GM12891 (cell line): ENCODE data around the gene L3MBTL3.
A peak's percentile ranks its signal among the peaks of the same experiment; 100 is the strongest.

Experiments used
- DNase-seq: peaks from one replicate; pipeline ENCODE4 v3.0.0; 2011; ENCODE audit warnings: low spot score; ENCODE audit not compliant: insufficient read length
- FAIRE-seq: peaks from 2 replicates; lab custom pipeline; 2011; peaks lifted over from hg19 to GRCh38; lab: Jason Lieb, UNC
- PAX5 ChIP-seq: IDR thresholded peaks from 2 replicates; pipeline ENCODE4 v1.6.1; 2011; ENCODE audit warnings: low read length, moderate library complexity, mild to moderate bottlenecking; ENCODE audit not compliant: insufficient read depth, severe bottlenecking
- POLR2A ChIP-seq: IDR thresholded peaks from 2 replicates; pipeline ENCODE4 v1.6.1; 2011; ENCODE audit warnings: low read depth, low read length, control low read depth
- POLR2AphosphoS5 ChIP-seq: IDR thresholded peaks from 2 replicates; pipeline ENCODE4 v1.6.1; 2011; ENCODE audit warnings: low read depth, low read length, control low read depth
- POU2F2 ChIP-seq: IDR thresholded peaks from 2 replicates; pipeline ENCODE4 v1.6.1; 2011; ENCODE audit warnings: low read depth, mild to moderate bottlenecking, control low read depth, low read length, moderate library complexity
- SPI1 ChIP-seq: IDR thresholded peaks from 2 replicates; pipeline ENCODE4 v1.6.1; 2011; ENCODE audit warnings: low read depth, low read length, control low read depth
- TAF1 ChIP-seq: IDR thresholded peaks from 2 replicates; pipeline ENCODE4 v1.6.1; 2011; ENCODE audit warnings: low read depth, low read length, control low read depth

Gene L3MBTL3

DNA sequence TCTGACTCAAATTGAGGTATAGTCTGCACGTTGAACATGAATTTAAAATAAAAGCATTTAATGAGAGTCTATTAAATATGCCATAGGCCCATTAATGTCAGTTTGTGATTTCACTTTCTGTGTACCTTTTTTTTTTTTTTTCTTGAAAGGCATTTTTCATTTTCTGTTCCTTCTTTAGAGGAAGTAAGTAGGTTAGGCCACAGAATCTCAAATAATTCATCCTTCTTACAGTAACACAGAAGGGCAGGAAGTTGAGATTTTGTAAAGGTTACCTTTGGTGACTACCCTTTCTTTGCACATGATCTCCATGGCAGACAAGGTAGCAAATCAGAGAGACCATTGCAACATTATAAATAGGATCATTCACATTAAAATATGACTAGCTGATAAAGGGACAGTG is 9.6 kb downstream of the L3MBTL3 start:
- FAIRE-seq, result peak; percentile 63
- DNase-seq, result peak; percentile 11
- TF ChIP-seq SPI1, result no peak; the same call in 1 of the 2 replicates
- TF ChIP-seq POU2F2, result no peak
- TF ChIP-seq POLR2AphosphoS5, result no peak
- no peak for TF ChIP-seq TAF1

DNA sequence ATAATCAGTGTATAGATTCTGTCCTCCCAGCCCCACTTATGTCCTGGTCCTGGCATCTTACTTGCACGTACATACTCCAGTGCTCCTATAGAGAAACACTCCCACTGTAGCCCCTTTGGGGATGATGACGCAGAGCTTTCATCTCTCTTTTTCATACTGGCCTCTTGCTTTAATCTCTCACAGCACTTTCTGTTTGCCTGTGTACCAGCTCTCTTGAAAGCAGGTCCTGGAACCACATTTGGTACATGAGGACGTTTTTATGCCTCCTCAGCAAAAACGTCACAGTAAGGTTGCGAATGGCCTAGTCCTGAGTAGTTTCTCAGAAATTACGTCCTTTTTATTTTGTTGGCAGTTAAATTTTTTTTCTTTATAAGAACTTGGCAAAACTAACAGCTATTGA is 10.8 kb downstream of the L3MBTL3 start:
- TF ChIP-seq TAF1 (no peak), POLR2A (no peak), POLR2AphosphoS5 (no peak), SPI1 (no peak), POU2F2 (no peak), PAX5 (no peak)
- FAIRE-seq (no peak), DNase-seq (no peak)

DNA sequence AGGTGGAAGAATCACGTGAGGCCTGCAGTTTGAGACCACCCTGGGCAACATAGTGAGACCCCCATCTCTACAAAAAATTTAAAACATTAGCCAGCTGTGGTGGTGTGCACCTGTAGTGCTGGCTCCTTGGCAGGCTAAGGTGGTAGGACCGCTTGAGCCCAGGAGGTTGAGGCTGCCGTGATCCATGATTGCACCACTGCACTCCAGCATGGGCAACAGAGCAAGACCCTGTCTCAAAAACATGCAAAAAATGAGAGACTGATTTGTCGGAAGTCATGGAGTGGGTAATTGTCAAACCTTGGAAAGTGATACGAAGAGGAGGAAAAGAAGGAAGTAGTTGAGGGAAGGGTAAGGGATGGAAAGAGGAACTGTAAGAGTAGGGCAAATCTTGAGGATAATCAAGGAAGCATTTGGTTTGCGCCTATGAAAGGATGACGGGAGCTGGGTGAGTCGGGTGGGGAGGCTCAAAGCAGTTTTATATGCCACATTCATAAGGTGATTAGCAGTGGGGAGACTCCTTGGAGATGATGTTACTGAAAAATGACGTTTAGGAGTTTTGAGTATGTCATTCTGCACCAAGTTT is 14.5 kb downstream of the L3MBTL3 start:
- TF ChIP-seq TAF1 (no peak), POU2F2 (no peak), POLR2A (no peak), PAX5 (no peak), POLR2AphosphoS5 (no peak), SPI1 (0 out of 2 replicates have a peak, but pooled peaks have one; percentile 3)
- DNase-seq (no peak), FAIRE-seq (no peak)

DNA sequence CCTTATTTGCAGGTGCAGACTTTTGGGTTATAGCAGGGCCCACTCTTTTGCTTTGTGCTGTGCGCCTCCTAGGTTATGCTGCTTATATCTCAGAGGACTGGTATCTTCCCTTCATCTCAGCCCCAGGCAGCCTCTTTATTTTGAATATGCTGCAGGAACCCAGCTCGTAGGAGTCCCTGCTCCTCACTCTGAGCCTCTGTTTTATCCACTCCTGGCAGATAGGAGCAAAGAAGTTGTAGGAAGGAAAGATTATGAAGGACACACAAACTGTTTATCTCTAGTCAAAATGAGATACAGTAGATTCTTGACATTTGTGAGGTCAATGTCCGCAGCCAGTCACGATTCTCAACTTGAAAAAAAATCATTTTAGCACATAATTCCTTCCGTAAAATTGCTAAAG is 15.6 kb downstream of the L3MBTL3 start:
- TF ChIP-seq POLR2A, result no peak
- TF ChIP-seq PAX5, result no peak
- no peak for TF ChIP-seq POU2F2
- TF ChIP-seq POLR2AphosphoS5, result no peak
- no peak for TF ChIP-seq SPI1
- TF ChIP-seq TAF1, result no peak
- no peak for DNase-seq
- FAIRE-seq, result no peak

DNA sequence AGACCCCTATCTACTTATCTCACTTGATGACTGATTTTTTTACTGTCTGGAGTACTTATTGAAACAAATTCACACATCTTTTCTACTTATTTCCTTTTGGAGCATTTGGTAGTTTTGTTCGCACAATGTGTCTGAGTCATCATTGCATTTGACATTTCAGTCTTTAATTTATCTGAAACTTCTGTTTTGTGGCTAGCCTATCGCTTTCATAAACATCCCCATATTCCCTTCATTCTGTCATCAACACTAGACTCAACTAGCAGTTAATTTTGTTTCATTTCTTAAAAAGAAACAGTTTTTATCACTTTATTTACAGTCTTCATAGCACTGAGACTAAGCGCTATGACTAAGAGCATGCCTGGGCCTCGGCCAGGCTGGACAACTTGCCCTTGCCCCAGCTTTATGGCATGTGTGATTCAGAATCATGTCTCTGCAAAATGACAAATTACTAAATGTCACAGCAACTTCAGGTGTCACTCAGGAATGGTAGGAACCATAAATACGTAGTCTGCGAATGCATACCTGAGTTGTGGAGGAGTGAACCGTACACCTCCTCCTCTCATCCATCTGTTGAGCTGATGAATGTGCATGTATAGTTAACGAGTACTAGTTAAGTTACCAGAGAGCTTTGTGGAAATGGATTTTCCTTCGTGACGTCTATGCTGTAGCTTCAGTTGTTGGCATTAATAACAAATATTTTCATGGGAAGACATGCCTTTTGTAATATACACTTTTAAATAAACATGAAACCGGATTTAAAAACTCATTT is 16.2 kb downstream of the L3MBTL3 start:
- FAIRE-seq, result peak; percentile 54
- no peak for DNase-seq
- no peak for TF ChIP-seq POLR2A
- TF ChIP-seq PAX5, result no peak
- no peak for TF ChIP-seq TAF1
- no peak for TF ChIP-seq POU2F2
- no peak for TF ChIP-seq POLR2AphosphoS5
- no peak for TF ChIP-seq SPI1

DNA sequence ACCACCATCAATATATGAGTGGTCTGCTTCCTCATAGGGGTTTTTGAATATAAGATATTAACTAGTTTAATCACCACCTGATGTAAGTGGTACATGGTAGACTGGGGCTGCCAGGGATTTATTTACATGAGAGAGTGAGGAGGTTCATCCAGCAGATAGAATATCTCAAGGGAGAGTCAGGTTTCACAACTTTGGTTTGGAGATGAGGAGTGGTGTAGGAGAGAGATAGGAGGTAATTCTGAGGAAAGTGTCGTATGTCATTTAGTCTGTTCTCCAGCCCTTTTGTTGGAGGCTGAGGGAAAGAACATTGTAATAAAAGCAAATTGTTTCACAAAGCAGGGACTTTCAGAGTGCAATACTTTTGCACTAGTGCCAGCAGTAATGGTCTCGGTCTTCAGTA is 16.8 kb downstream of the L3MBTL3 start:
- DNase-seq (no peak), FAIRE-seq (no peak)
- TF ChIP-seq POLR2AphosphoS5 (no peak), PAX5 (no peak), POU2F2 (no peak), TAF1 (no peak), POLR2A (no peak)

DNA sequence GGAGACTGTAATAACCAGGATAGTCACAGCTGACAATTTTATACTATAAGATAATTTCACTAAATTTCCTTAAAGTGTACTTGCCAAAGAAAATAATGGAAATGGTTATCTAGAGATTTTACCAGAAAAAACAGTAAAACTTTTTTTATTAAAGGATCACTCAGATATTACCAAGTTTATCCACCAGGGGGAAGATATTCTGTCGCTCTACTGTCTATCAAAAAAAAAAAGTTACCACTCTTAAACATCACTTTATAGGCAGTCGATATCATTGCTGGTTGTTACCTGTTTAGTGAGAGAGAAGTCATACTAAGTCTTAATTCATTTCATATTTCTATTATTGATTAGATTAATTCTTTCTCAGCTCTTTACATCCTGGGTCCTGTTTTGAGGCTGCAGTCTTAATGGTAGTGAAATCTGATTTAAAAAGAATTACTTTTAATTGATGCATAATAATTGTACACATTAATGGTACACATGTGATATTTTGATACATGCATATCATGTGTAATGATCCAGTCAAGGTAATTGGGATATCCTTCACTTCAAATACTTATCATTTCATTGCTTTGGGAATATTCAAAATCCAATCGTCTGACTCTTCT is 18.9 kb downstream of the L3MBTL3 start:
- FAIRE-seq (no peak), DNase-seq (no peak)
- TF ChIP-seq POLR2A, result no peak

DNA sequence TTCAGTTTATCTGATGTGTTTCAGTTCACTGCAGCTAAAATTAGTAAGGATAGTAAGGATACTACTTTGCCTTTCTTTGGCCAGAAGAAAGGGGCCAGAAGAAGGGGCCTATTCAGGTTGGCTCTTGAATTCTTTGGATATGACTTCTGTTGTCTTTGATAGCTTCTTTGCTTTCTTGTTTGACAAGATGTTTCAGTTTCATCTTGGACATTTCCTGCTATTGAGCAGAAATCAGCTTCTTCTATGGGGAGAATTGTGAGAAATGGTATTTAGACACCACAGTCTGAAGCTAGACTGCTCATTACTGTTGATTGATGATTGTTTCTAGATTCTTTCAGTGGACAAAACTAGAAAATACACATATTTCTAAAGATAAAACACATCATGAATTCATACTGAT is 23.2 kb downstream of the L3MBTL3 start:
- no peak for DNase-seq
- no peak for FAIRE-seq
- TF ChIP-seq TAF1, result no peak
- TF ChIP-seq SPI1, result no peak
- TF ChIP-seq POU2F2, result no peak
- no peak for TF ChIP-seq POLR2AphosphoS5
- no peak for TF ChIP-seq POLR2A
- no peak for TF ChIP-seq PAX5

DNA sequence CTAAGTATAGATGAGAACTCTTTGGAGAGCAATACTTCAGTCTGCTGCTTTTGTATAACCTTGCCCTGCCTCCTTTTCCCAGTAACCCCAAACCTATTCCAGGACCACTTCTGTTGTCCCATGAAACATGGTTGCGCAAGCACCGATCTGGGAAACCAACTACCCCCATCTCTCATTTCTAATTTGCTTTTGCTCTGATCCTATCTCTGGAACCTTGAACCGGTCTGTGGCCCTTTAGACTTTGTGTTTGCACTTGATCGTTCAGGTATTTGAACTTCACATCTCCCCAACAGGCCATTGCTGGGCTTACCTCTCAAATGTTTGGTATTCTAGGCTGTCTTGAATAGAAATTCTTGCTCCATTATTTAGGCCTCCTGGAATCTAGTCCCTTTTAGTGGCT is 25.0 kb downstream of the L3MBTL3 start:
- FAIRE-seq, result no peak
- DNase-seq, result no peak
- TF ChIP-seq POU2F2, result no peak
- TF ChIP-seq TAF1, result no peak
- TF ChIP-seq SPI1, result no peak
- no peak for TF ChIP-seq POLR2AphosphoS5
- no peak for TF ChIP-seq POLR2A
- no peak for TF ChIP-seq PAX5

DNA sequence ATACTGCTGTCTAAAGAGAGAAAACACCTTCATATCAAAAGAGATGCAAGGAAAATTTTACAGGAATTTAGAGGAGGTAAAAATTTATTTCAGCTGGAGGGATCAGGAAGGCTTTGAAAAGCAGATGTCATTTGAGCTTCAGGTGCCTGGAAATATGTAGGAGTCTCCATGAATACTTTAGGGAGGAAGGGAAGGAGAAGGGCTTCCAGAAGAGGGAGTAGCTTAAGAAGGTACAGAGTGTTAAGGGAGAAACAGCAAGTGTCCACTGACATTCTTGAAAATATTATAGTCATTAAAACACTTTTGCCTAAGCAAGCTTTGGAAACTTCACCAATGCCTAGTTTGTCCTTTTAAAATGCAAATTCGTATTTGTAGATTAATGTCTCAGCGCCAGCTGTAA is 27.2 kb downstream of the L3MBTL3 start:
- TF ChIP-seq POLR2AphosphoS5, result no peak
- no peak for TF ChIP-seq SPI1
- no peak for TF ChIP-seq POU2F2
- TF ChIP-seq POLR2A, result no peak
- TF ChIP-seq TAF1, result no peak
- TF ChIP-seq PAX5, result no peak
- no peak for DNase-seq
- no peak for FAIRE-seq

DNA sequence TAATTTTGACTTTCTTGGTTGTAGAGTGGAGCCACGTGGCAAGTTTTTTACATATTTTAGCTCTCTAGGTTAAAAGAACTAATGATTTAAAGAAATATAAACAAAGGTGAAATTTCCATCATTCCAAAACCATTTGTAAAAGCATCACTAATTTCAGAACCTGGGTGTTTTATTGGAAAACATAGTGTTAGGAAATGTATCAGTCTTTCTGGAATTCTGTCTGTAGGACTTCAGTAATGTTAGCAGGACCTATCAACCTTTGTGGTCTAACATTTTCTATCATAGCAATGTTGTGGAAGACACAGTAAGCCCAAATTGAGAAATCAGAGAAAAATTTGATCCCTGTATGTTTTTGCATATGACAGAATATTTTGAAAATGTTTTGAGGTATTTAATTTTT is 28.3 kb downstream of the L3MBTL3 start:
- FAIRE-seq (no peak), DNase-seq (no peak)
- TF ChIP-seq POLR2AphosphoS5 (no peak), POLR2A (no peak)
